CD4-positive, alpha-beta T cell treated with Interleukin-1 beta for 1 hour (primary cell): ENCODE results near the gene KCTD17.

ENCODE experiments used
- DNase-seq, 2 donors: peaks; one replicate each; pipeline ENCODE4 v3.0.0-alpha.2; 2020 to 2022

KCTD17 gene

GRCh38 chr22:37021041-37021440 is 30.5 kb upstream of the KCTD17 start:
- DNase-seq = no peak

- peak; percentile 54 to 59 for DNase-seq
These were observed 29.6 kb upstream of the KCTD17 start for GRCh38 chr22:37021710-37022482.

GRCh38 chr22:37022483-37023337 is 28.8 kb upstream of the KCTD17 start:
- DNase-seq = no peak

GRCh38 chr22:37023743-37024338 is 27.7 kb upstream of the KCTD17 start:
- DNase-seq = no peak

- no peak for DNase-seq
These were observed 27.0 kb upstream of the KCTD17 start for GRCh38 chr22:37024339-37025157.

- no peak for DNase-seq
These were observed 26.0 kb upstream of the KCTD17 start for GRCh38 chr22:37025500-37026070.

- DNase-seq = no peak
These were observed 25.2 kb upstream of the KCTD17 start for GRCh38 chr22:37026325-37026724.

GRCh38 chr22:37027556-37027955 is 24.0 kb upstream of the KCTD17 start:
- no peak for DNase-seq

- DNase-seq = no peak
These were observed 22.6 kb upstream of the KCTD17 start for GRCh38 chr22:37028692-37029674.

GRCh38 chr22:37030560-37031281 is 20.8 kb upstream of the KCTD17 start:
- no peak for DNase-seq

GRCh38 chr22:37032134-37032534 is 19.4 kb upstream of the KCTD17 start:
- no peak for DNase-seq

- DNase-seq = no peak
These were observed 18.7 kb upstream of the KCTD17 start for GRCh38 chr22:37032535-37033460.

GRCh38 chr22:37033605-37034430 is 17.7 kb upstream of the KCTD17 start:
- DNase-seq = no peak

GRCh38 chr22:37036655-37037377 is 14.7 kb upstream of the KCTD17 start:
- no peak for DNase-seq

- no peak for DNase-seq
These were observed 13.9 kb upstream of the KCTD17 start for GRCh38 chr22:37037669-37038068.

- DNase-seq = no peak
These were observed 12.1 kb upstream of the KCTD17 start for GRCh38 chr22:37039466-37039865.

GRCh38 chr22:37043209-37043827 is 8.2 kb upstream of the KCTD17 start:
- DNase-seq = no peak
